ENCODE results near the gene ITPA. TPM values are rescaled to one million over a fixed set of nuclear protein-coding genes. Genes with fewer than 3 reads are reported as not detected.

The ITPA gene
- total RNA-seq, 4 donors from 2014 or later: 15.0 to 95.7 (median 39.6) TPM

DNA sequence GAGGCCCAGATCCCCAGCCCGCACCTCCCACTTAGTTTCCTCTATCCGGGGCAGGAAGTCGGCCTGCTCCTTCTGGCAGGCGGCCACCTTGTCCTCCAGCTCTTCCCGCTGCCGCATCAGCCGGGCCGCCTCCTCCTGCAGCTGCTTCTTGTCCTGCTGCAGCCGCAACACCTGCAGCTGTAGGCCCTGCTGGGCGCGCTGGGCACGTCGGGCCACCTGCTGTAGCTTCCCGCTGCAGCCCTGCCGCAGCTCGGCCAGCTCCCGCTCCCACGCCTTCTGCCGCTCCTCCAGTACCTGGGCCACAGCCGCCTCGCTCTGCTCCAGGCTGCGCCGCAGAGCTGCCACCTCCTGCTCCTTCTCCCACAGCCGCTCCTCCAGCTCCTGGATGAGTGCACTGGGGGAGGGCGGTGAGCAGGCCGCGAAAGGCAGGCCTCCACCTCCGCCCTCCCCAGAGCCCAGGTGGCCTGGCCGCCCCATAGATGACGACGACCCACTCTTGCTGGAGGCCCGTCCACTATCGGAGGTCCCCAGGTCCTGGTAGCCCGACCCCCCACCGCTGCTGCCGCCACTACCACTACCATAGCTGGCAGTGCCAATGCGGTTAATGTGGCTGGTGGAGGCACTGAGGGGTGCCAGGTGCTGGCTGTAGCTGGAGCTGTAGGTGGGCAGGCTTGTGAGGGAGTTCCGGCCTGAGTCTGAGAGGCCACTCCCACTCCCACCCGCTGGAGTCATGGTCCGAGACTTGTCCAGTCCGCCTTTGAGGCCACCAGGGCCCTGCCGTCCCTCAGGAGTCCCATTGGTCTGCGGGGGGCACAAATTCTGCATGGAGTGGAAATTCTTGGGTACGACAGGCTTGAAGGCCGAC is 43.6 kb upstream of the ITPA start:
- Histone ChIP-seq H3K4me1 (peaks cover 0 to 17% (median 3%) of the 10 kb centered on the region in 4 donors), H3K27me3 (peaks cover 17% of the 10 kb centered on the region), H3K9me3 (no peaks in the 10 kb centered on the region), H3K4me3 (no peak overlapping the region), H3K36me3 (no peaks in the 10 kb centered on the region), H3K27ac (peak overlapping the region in 1 of 4 donors; percentile 34)
- WGBS, 2 donors (ENCODE audit: low coverage in 1 of 2): 70% methylated on average over 42 of the region's 45 CpGs; no CpG with 5 or more reads in 1 of the 2 donors
- DNase-seq: peak; percentile 59
- TF ChIP-seq POLR2A (IDR thresholded peaks at IDR 0.05) (no peak), EP300 (IDR thresholded peaks at IDR 0.05; ENCODE audit: low read depth) (no peak), POLR2AphosphoS5 (IDR thresholded peaks at IDR 0.05) (no peak)
- TF ChIP-seq, protein P1, sequence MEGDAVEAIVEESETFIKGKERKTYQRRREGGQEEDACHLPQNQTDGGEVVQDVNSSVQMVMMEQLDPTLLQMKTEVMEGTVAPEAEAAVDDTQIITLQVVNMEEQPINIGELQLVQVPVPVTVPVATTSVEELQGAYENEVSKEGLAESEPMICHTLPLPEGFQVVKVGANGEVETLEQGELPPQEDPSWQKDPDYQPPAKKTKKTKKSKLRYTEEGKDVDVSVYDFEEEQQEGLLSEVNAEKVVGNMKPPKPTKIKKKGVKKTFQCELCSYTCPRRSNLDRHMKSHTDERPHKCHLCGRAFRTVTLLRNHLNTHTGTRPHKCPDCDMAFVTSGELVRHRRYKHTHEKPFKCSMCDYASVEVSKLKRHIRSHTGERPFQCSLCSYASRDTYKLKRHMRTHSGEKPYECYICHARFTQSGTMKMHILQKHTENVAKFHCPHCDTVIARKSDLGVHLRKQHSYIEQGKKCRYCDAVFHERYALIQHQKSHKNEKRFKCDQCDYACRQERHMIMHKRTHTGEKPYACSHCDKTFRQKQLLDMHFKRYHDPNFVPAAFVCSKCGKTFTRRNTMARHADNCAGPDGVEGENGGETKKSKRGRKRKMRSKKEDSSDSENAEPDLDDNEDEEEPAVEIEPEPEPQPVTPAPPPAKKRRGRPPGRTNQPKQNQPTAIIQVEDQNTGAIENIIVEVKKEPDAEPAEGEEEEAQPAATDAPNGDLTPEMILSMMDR (IDR thresholded peaks at IDR 0.05): no peak
- intact Hi-C loops (cut with DNase I; ENCODE audit: low total_unique reads): no loop called here
- in situ Hi-C loops (cut with MboI; ENCODE audit: low pct_ligation_motif_present in 1 of 4, low pct_unique_long_range_greater_than_20kb in 1 of 4, low sequenced_read_pairs in 3 of 4): no loop called here

DNA sequence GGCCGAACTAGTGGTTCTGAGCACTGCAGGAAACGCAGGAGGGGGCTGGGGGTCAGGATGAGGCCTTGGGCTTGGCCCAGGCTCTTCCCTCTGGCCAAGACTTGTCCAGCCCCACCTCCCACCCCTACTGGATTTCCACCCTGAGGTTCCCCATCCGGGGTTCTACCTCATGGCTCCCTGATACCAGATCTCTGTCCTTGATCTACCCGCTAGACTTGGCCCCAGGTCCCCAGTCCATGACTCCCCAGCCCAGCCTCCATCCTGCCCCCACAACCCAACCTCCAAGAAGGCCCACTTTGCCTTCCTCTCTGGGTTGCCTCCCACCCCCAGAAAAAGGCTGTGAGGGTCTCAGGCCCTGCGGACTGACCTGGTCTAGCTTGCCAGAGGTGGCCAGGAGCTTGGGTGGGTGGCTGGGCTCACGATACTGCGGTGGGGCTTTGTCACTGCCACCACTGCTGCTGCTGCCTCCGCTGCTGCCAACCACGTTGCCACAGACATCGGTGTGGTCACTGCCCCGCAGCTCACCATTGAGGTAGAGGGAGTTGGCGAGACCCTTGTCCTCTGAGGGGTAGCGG is 42.9 kb upstream of the ITPA start:
- intact Hi-C loops (cut with DNase I; ENCODE audit: low total_unique reads): no loop called here
- no peaks in the 10 kb centered on the region for H3K36me3 ChIP-seq
- peaks cover 0 to 17% (median 3%) of the 10 kb centered on the region in 4 donors for H3K4me1 ChIP-seq
- no peaks in the 10 kb centered on the region for H3K9me3 ChIP-seq
- in situ Hi-C loops (cut with MboI; ENCODE audit: low pct_ligation_motif_present in 1 of 4, low pct_unique_long_range_greater_than_20kb in 1 of 4, low sequenced_read_pairs in 3 of 4): no loop called here
- no peak overlapping the region for H3K27ac ChIP-seq
- peaks cover 17% of the 10 kb centered on the region for H3K27me3 ChIP-seq
- 89% methylated on average over 10 of the region's 13 CpGs; no CpG with 5 or more reads in 1 of the 2 donors for WGBS, 2 donors (ENCODE audit: low coverage in 1 of 2)
- TF ChIP-seq EP300 (IDR thresholded peaks at IDR 0.05; ENCODE audit: low read depth): no peak
- no peak for TF ChIP-seq POLR2A (IDR thresholded peaks at IDR 0.05)
- TF ChIP-seq, protein P1 (IDR thresholded peaks at IDR 0.05): no peak
- no peak for TF ChIP-seq POLR2AphosphoS5 (IDR thresholded peaks at IDR 0.05)
- no peak for DNase-seq
- no peak overlapping the region for H3K4me3 ChIP-seq

- DNase-seq: no peak
- peaks cover 0 to 17% (median 3%) of the 10 kb centered on the region in 4 donors for H3K4me1 ChIP-seq
- peaks cover 18% of the 10 kb centered on the region for H3K27me3 ChIP-seq
- no peak overlapping the region for H3K27ac ChIP-seq
- TF ChIP-seq POLR2A (IDR thresholded peaks at IDR 0.05) (no peak), EP300 (IDR thresholded peaks at IDR 0.05; ENCODE audit: low read depth) (no peak), POLR2AphosphoS5 (IDR thresholded peaks at IDR 0.05) (no peak)
- TF ChIP-seq, protein P1 (IDR thresholded peaks at IDR 0.05): no peak
- in situ Hi-C loops (cut with MboI; ENCODE audit: low pct_ligation_motif_present in 1 of 4, low pct_unique_long_range_greater_than_20kb in 1 of 4, low sequenced_read_pairs in 3 of 4) (no loop called here), intact Hi-C loops (cut with DNase I; ENCODE audit: low total_unique reads) (no loop called here)
- no peaks in the 10 kb centered on the region for H3K36me3 ChIP-seq
- H3K4me3 ChIP-seq: no peak overlapping the region
- no peaks in the 10 kb centered on the region for H3K9me3 ChIP-seq
- WGBS, 2 donors (ENCODE audit: low coverage in 1 of 2): 94% methylated on average over 11 of the region's 16 CpGs; no CpG with 5 or more reads in 1 of the 2 donors
These were observed 42.4 kb upstream of the ITPA start for GRCh38 chr20:3166913-3167342.

GRCh38 chr20:3167738-3168078 is 41.6 kb upstream of the ITPA start:
- in situ Hi-C loops (cut with MboI; ENCODE audit: low pct_ligation_motif_present in 1 of 4, low pct_unique_long_range_greater_than_20kb in 1 of 4, low sequenced_read_pairs in 3 of 4) (no loop called here), intact Hi-C loops (cut with DNase I; ENCODE audit: low total_unique reads) (no loop called here)
- no peak for DNase-seq
- Histone ChIP-seq H3K9me3 (no peaks in the 10 kb centered on the region), H3K36me3 (no peaks in the 10 kb centered on the region), H3K27me3 (peaks cover 26% of the 10 kb centered on the region), H3K27ac (peak overlapping the region in 2 of 4 donors; percentile 10 to 12), H3K4me1 (peaks cover 3 to 20% (median 7%) of the 10 kb centered on the region in 4 donors), H3K4me3 (peak overlapping the region in 3 of 4 donors; percentile 24 to 46 (median 39))
- TF ChIP-seq, protein P1 (IDR thresholded peaks at IDR 0.05): no peak
- no peak for TF ChIP-seq POLR2A (IDR thresholded peaks at IDR 0.05)
- TF ChIP-seq POLR2AphosphoS5 (IDR thresholded peaks at IDR 0.05): no peak
- TF ChIP-seq EP300 (IDR thresholded peaks at IDR 0.05; ENCODE audit: low read depth): no peak
- WGBS, 2 donors (ENCODE audit: low coverage in 1 of 2): 36% methylated on average over 23 of the region's 25 CpGs; no CpG with 5 or more reads in 1 of the 2 donors
